Pancreas (tissue), 10 donors: ENCODE measurements around the gene IQGAP2. TPM values are rescaled to one million over a fixed set of nuclear protein-coding genes. Genes with fewer than 3 reads are reported as not detected.

Source experiments
- ATAC-seq, 4 donors: fragments of 200-7000 bp; cut with Tn5 transposase; one replicate each; pipeline versions ENCODE4 v1.8.0 to v1.9.1; 2020; ENCODE audit warnings: mild to moderate bottlenecking in 4 of 4, moderate library complexity in 4 of 4
- DNase-seq, 6 donors: peaks; one replicate each; pipeline ENCODE4 v3.0.0-alpha.2; 2020
- FAIRE-seq: peaks from 2 replicates; lab custom pipeline; 2012; peaks lifted over from hg19 to GRCh38; lab: Jason Lieb, UNC
- H3K27ac ChIP-seq, 4 donors: fragments of 200-600 bp; sonication (generic); 1 replicate in 3 of 4; 2 replicates in 1 of 4; pipeline versions ENCODE4 v1.5.0 to v1.8.0; 2020
- H3K27me3 ChIP-seq, 4 donors: fragments of 200-600 bp; one replicate each; pipeline ENCODE4 v1.8.0; 2021
- H3K36me3 ChIP-seq, 3 donors: fragments of 200-600 bp; sonication (generic) in 1 of 3; one replicate each; pipeline versions ENCODE4 v1.5.0 to v1.8.0; 2020 to 2021
- H3K4me1 ChIP-seq, 3 donors: fragments of 200-600 bp; one replicate each; pipeline ENCODE4 v1.8.0; 2021
- H3K4me3 ChIP-seq, 4 donors: fragments of 200-600 bp; sonication (generic) in 2 of 4; one replicate each; pipeline versions ENCODE4 v1.5.0 to v1.8.0; 2020 to 2021
- H3K9me3 ChIP-seq, 4 donors: fragments of 200-600 bp; one replicate each; pipeline ENCODE4 v1.8.0; 2021
- WGBS, 2 donors: extraction: QIAGEN DNeasy Blood & Tissue Kit; methylation state at CpG; one replicate each; pipeline ENCODE4 v1.1.7; 2013; 5-methylcytosine and 5-hydroxymethylcytosine counted together
- intact Hi-C, 3 donors: fragments of 100-400 bp; cut with DNase I; formaldehyde crosslinking; loops; one replicate each; pipeline versions ENCODE4 v1.11.1 to v1.14.2; 2022
- polyA plus RNA-seq, 2 donors: library from polyadenylated mRNA; stranded (reverse); fragments of 200-250 nt; gene quantifications; one replicate each; pipeline ENCODE4 v1.2.3, GENCODE V29; 2013
- total RNA-seq, 6 donors: library from RNA; stranded (reverse); fragmentation: NEBNext Ultra II Directional in 4 of 6; extraction: Animal tissue kit (Norgen Biotek cat#: 25700) in 4 of 6; gene quantifications; one replicate each; pipeline versions ENCODE4 v1.2.1 to v1.2.4, GENCODE V29; 2021 to 2023
- TF ChIP-seq, protein P1 (sequence below), 4 donors: fragments of 200-600 bp; sonication (generic) in 3 of 4; IDR thresholded peaks; one replicate each; pipeline versions ENCODE4 v1.5.0 to v1.8.0; 2021; ENCODE audit warnings: antibody characterized with exemption in 4 of 4
- donor health status: healthy with polysubstance abuse.
- donor health status: DM: no; HTN: no; CAD: no; lungs with moderate emphysema.
- donor health status: DM: no; HTN: no; CAD: no.
- donor health status: control.
- donor health status: control.
- donor health status: Bipolar disorder and iron deficiency.
- donor health status: DM: yes; HTN: yes; CAD: no.
- donor health status: DM: no; HTN: no; CAD: no.
- donor health status: DM: no; HTN: no; CAD: no.
- donor health status: DM: yes; HTN: yes; CAD: no.

Gene IQGAP2
- total and polyA plus RNA-seq, 8 donors: 14.4 to 54.0 (median 35.2) TPM

DNA sequence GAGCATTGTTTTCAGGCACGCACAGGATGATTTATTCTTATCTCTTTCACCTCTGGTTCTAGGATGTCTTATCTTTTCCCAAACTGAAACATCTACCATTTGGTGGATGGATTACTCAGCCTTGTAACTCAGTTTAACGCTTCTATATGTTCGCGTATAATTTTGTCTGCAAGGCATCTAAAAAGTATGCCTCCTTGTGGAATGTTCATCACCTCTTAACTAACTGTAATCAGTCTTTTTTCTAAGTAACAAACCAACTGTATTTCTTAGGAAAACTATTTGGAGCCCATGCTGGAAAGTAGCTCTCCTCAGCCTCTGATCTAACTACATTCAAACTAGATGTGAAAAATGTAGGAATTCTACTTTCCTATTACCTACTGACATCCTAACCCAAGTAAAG is 231.6 kb downstream of the IQGAP2 start:
- Histone ChIP-seq H3K27me3 (no peaks in the 10 kb centered on the region), H3K9me3 (no peaks in the 10 kb centered on the region), H3K36me3 (peaks cover 0 to 7% (median 0%) of the 10 kb centered on the region in 3 donors), H3K4me1 (no peaks in the 10 kb centered on the region), H3K4me3 (no peak overlapping the region), H3K27ac (no peak overlapping the region)
- ATAC-seq (no peak), DNase-seq (no peak), FAIRE-seq (no peak)
- intact Hi-C loops: no loop called here
- 47 to 98% methylated on average over 4 of the region's 4 CpGs for WGBS, 2 donors
- TF ChIP-seq, protein P1, sequence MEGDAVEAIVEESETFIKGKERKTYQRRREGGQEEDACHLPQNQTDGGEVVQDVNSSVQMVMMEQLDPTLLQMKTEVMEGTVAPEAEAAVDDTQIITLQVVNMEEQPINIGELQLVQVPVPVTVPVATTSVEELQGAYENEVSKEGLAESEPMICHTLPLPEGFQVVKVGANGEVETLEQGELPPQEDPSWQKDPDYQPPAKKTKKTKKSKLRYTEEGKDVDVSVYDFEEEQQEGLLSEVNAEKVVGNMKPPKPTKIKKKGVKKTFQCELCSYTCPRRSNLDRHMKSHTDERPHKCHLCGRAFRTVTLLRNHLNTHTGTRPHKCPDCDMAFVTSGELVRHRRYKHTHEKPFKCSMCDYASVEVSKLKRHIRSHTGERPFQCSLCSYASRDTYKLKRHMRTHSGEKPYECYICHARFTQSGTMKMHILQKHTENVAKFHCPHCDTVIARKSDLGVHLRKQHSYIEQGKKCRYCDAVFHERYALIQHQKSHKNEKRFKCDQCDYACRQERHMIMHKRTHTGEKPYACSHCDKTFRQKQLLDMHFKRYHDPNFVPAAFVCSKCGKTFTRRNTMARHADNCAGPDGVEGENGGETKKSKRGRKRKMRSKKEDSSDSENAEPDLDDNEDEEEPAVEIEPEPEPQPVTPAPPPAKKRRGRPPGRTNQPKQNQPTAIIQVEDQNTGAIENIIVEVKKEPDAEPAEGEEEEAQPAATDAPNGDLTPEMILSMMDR (IDR thresholded peaks at IDR 0.05): no peak

- H3K27ac ChIP-seq: no peak overlapping the region
- intact Hi-C loops: no loop called here
- no peak for ATAC-seq
- 63 to 70% methylated on average over 2 of the region's 2 CpGs for WGBS, 2 donors
- H3K9me3 ChIP-seq: no peaks in the 10 kb centered on the region
- TF ChIP-seq, protein P1 (IDR thresholded peaks at IDR 0.05): no peak
- no peaks in the 10 kb centered on the region for H3K4me1 ChIP-seq
- no peak for DNase-seq
- FAIRE-seq: no peak
- H3K4me3 ChIP-seq: no peak overlapping the region
- H3K36me3 ChIP-seq: peaks cover 0 to 11% (median 0%) of the 10 kb centered on the region in 3 donors
- H3K27me3 ChIP-seq: no peaks in the 10 kb centered on the region
Measured at GRCh38 chr5:76637490-76637889, 234.4 kb downstream of the IQGAP2 start.

GRCh38 chr5:76638479-76638878 is 235.4 kb downstream of the IQGAP2 start:
- intact Hi-C loops: no loop called here
- no peak for ATAC-seq
- H3K4me3 ChIP-seq: no peak overlapping the region
- H3K27me3 ChIP-seq: no peaks in the 10 kb centered on the region
- peaks cover 0 to 15% (median 0%) of the 10 kb centered on the region in 3 donors for H3K36me3 ChIP-seq
- TF ChIP-seq, protein P1 (IDR thresholded peaks at IDR 0.05): no peak
- 81 to 88% methylated on average over 1 of the region's 1 CpG for WGBS, 2 donors
- no peaks in the 10 kb centered on the region for H3K4me1 ChIP-seq
- no peak overlapping the region for H3K27ac ChIP-seq
- no peak for DNase-seq
- no peaks in the 10 kb centered on the region for H3K9me3 ChIP-seq
- FAIRE-seq: no peak

GRCh38 chr5:76641514-76642120 is 238.5 kb downstream of the IQGAP2 start:
- Histone ChIP-seq H3K36me3 (peaks cover 0 to 15% (median 0%) of the 10 kb centered on the region in 3 donors), H3K27ac (no peak overlapping the region), H3K27me3 (no peaks in the 10 kb centered on the region), H3K4me1 (no peaks in the 10 kb centered on the region), H3K4me3 (no peak overlapping the region), H3K9me3 (no peaks in the 10 kb centered on the region)
- 17 to 21% methylated on average over 1 of the region's 1 CpG for WGBS, 2 donors
- ATAC-seq: peak; percentile 56 to 82 (median 70)
- intact Hi-C loops: no loop called here
- TF ChIP-seq, protein P1 (IDR thresholded peaks at IDR 0.05): peak; percentile 38 to 61 (median 50)
- no peak for FAIRE-seq
- DNase-seq: peak in 4 of 6 donors; percentile 27 to 58 (median 44)

GRCh38 chr5:76642390-76643040 is 239.4 kb downstream of the IQGAP2 start:
- H3K9me3 ChIP-seq: no peaks in the 10 kb centered on the region
- H3K27ac ChIP-seq: no peak overlapping the region
- no peak for DNase-seq
- H3K36me3 ChIP-seq: peaks cover 0 to 11% (median 0%) of the 10 kb centered on the region in 3 donors
- no peak for ATAC-seq
- TF ChIP-seq, protein P1 (IDR thresholded peaks at IDR 0.05): no peak
- H3K27me3 ChIP-seq: no peaks in the 10 kb centered on the region
- no peak for FAIRE-seq
- intact Hi-C loops: no loop called here
- no peak overlapping the region for H3K4me3 ChIP-seq
- 85 to 93% methylated on average over 6 of the region's 6 CpGs for WGBS, 2 donors
- no peaks in the 10 kb centered on the region for H3K4me1 ChIP-seq
